Karpas-422 (cell line): ENCODE data around the gene PRKAG3. TPM values are rescaled to one million over a fixed set of nuclear protein-coding genes. Genes with fewer than 3 reads are reported as not detected.

Source experiments
- DNase-seq: peaks from one replicate; pipeline ENCODE4 v3.0.0-alpha.2; 2015
- H2AFZ ChIP-seq: fragments of 200-600 bp; sonication (generic); 2 replicates; pipeline ENCODE4 v1.6.1; 2014; ENCODE audit warnings: antibody characterized with exemption, low read length, mixed read lengths
- H3K27ac ChIP-seq: fragments of 200-600 bp; sonication (generic); 2 replicates; pipeline ENCODE4 v1.5.1; 2014; ENCODE audit warnings: mild to moderate bottlenecking, low read length, moderate library complexity
- H3K27me3 ChIP-seq: fragments of 200-600 bp; sonication (generic); 2 replicates; pipeline ENCODE4 v1.6.1; 2014; ENCODE audit warnings: low read length, mixed read lengths
- H3K36me3 ChIP-seq: fragments of 200-600 bp; sonication (generic); 2 replicates; pipeline ENCODE4 v1.6.1; 2014; ENCODE audit warnings: low read length, mixed read lengths; ENCODE audit not compliant: insufficient read depth
- H3K4me1 ChIP-seq: fragments of 200-600 bp; sonication (generic); 2 replicates; pipeline ENCODE4 v1.6.1; 2014; ENCODE audit warnings: mild to moderate bottlenecking, low read length, mixed read lengths
- H3K4me2 ChIP-seq: fragments of 200-600 bp; sonication (generic); 2 replicates; pipeline ENCODE4 v1.6.1; 2014; ENCODE audit warnings: low read length, low read depth, mild to moderate bottlenecking; ENCODE audit not compliant: poor library complexity, severe bottlenecking
- H3K4me3 ChIP-seq: fragments of 200-600 bp; sonication (generic); 2 replicates; pipeline ENCODE4 v1.5.1; 2014; ENCODE audit warnings: mild to moderate bottlenecking, antibody characterized with exemption, low read length, mixed read lengths
- H3K79me2 ChIP-seq: fragments of 200-600 bp; sonication (generic); 2 replicates; pipeline ENCODE4 v1.6.1; 2014; ENCODE audit warnings: mild to moderate bottlenecking, low read length, mixed read lengths
- H3K9ac ChIP-seq: fragments of 200-600 bp; sonication (generic); 2 replicates; pipeline ENCODE4 v1.6.0; 2014; ENCODE audit warnings: low read length
- H3K9me2 ChIP-seq: fragments of 200-600 bp; sonication (generic), shearing (Covaris generic); replicated peaks from 2 replicates; pipeline ENCODE4 v1.6.0; 2014; ENCODE audit warnings: mild to moderate bottlenecking, low read length, moderate library complexity; ENCODE audit not compliant: insufficient read depth
- H3K9me3 ChIP-seq: fragments of 300-700, 200-600 bp; sonication (generic); 2 replicates; pipeline ENCODE4 v1.6.1; 2014; ENCODE audit warnings: low read length, mixed read lengths
- H4K20me1 ChIP-seq: fragments of 200-600 bp; sonication (generic); 2 replicates; pipeline ENCODE4 v1.6.1; 2014; ENCODE audit warnings: mild to moderate bottlenecking, antibody characterized with exemption, low read length, low read depth; ENCODE audit not compliant: insufficient read depth
- total RNA-seq: library from RNA; depleted of rRNA; stranded (reverse); fragments of >200 nt; shearing (Covaris generic); gene quantifications from 2 replicates; pipeline ENCODE4 v1.2.3, GENCODE V29; 2014; ENCODE audit warnings: low replicate concordance

Gene PRKAG3
- total RNA-seq, 1 experiment from 2014 or later, result not detected

- no peak for DNase-seq
- no peak overlapping the region for H3K27ac ChIP-seq
- no peaks in the 10 kb centered on the region for H3K36me3 ChIP-seq
- H2AFZ ChIP-seq, result no peak overlapping the region
- H3K9me3 ChIP-seq, result peaks cover 6% of the 10 kb centered on the region; the same call in 1 of the 2 replicates
- H3K4me2 ChIP-seq, result no peak overlapping the region
- H3K4me1 ChIP-seq, result peaks cover 11% of the 10 kb centered on the region
- no peak overlapping the region for H3K9ac ChIP-seq
- H3K79me2 ChIP-seq, result no peaks in the 10 kb centered on the region
- H3K4me3 ChIP-seq, result no peak overlapping the region
- H4K20me1 ChIP-seq, result no peaks in the 10 kb centered on the region
- no peaks in the 10 kb centered on the region for H3K27me3 ChIP-seq
- H3K9me2 ChIP-seq, result no peaks in the 10 kb centered on the region
Observed at GRCh38 chr2:218802386-218802994, 29.1 kb downstream of the PRKAG3 start.

GRCh38 chr2:218799990-218800389, 31.6 kb downstream of the PRKAG3 start:
- H3K4me3 ChIP-seq, result no peak overlapping the region
- no peak overlapping the region for H3K9ac ChIP-seq
- peaks cover 6% of the 10 kb centered on the region; the same call in 1 of the 2 replicates for H3K9me3 ChIP-seq
- no peaks in the 10 kb centered on the region for H4K20me1 ChIP-seq
- no peaks in the 10 kb centered on the region for H3K79me2 ChIP-seq
- no peak overlapping the region for H3K27ac ChIP-seq
- H3K27me3 ChIP-seq, result no peaks in the 10 kb centered on the region
- H3K9me2 ChIP-seq, result no peaks in the 10 kb centered on the region
- no peaks in the 10 kb centered on the region for H3K36me3 ChIP-seq
- no peak for DNase-seq
- no peak overlapping the region for H2AFZ ChIP-seq
- peaks cover 4% of the 10 kb centered on the region; the same call in 1 of the 2 replicates for H3K4me1 ChIP-seq
- H3K4me2 ChIP-seq, result no peak overlapping the region

- Histone ChIP-seq H3K4me1 (peaks cover 4% of the 10 kb centered on the region; the same call in 1 of the 2 replicates), H3K79me2 (no peaks in the 10 kb centered on the region)
Observed at GRCh38 chr2:218798767-218799504, 32.7 kb downstream of the PRKAG3 start.

GRCh38 chr2:218796691-218797090, 34.9 kb downstream of the PRKAG3 start:
- Histone ChIP-seq H3K9me3 (no peaks in the 10 kb centered on the region), H3K4me2 (no peak overlapping the region), H3K27me3 (no peaks in the 10 kb centered on the region), H3K4me3 (no peak overlapping the region), H4K20me1 (no peaks in the 10 kb centered on the region), H3K9ac (no peak overlapping the region), H3K36me3 (no peaks in the 10 kb centered on the region), H3K4me1 (no peaks in the 10 kb centered on the region), H3K27ac (no peak overlapping the region), H3K79me2 (no peaks in the 10 kb centered on the region), H3K9me2 (no peaks in the 10 kb centered on the region), H2AFZ (no peak overlapping the region)
- no peak for DNase-seq

More at GRCh38 chr2:218798767-218799504, 32.7 kb downstream of the PRKAG3 start:
- Histone ChIP-seq H3K36me3 (no peaks in the 10 kb centered on the region), H3K9me3 (no peaks in the 10 kb centered on the region), H3K27ac (no peak overlapping the region), H4K20me1 (no peaks in the 10 kb centered on the region), H3K27me3 (no peaks in the 10 kb centered on the region), H3K4me3 (no peak overlapping the region), H2AFZ (no peak overlapping the region), H3K9ac (no peak overlapping the region), H3K9me2 (no peaks in the 10 kb centered on the region), H3K4me2 (no peak overlapping the region)
- no peak for DNase-seq

GRCh38 chr2:218792433-218792832, 39.2 kb downstream of the PRKAG3 start:
- Histone ChIP-seq H2AFZ (no peak overlapping the region), H4K20me1 (no peaks in the 10 kb centered on the region), H3K9me3 (no peaks in the 10 kb centered on the region), H3K36me3 (no peaks in the 10 kb centered on the region), H3K4me2 (no peak overlapping the region), H3K27ac (no peak overlapping the region), H3K9ac (no peak overlapping the region), H3K79me2 (no peaks in the 10 kb centered on the region), H3K4me1 (no peaks in the 10 kb centered on the region), H3K9me2 (no peaks in the 10 kb centered on the region), H3K4me3 (no peak overlapping the region), H3K27me3 (no peaks in the 10 kb centered on the region)
- DNase-seq, result no peak

GRCh38 chr2:218788529-218789255, 42.9 kb downstream of the PRKAG3 start:
- Histone ChIP-seq H3K79me2 (no peaks in the 10 kb centered on the region), H2AFZ (no peak overlapping the region), H3K36me3 (no peaks in the 10 kb centered on the region), H3K4me2 (no peak overlapping the region), H3K27ac (no peak overlapping the region), H3K9me2 (no peaks in the 10 kb centered on the region), H3K9me3 (no peaks in the 10 kb centered on the region), H4K20me1 (no peaks in the 10 kb centered on the region), H3K4me3 (no peak overlapping the region), H3K9ac (no peak overlapping the region), H3K27me3 (no peaks in the 10 kb centered on the region), H3K4me1 (no peaks in the 10 kb centered on the region)
- no peak for DNase-seq

GRCh38 chr2:218786133-218786532, 45.5 kb downstream of the PRKAG3 start:
- no peaks in the 10 kb centered on the region for H3K9me3 ChIP-seq
- H3K27ac ChIP-seq, result no peak overlapping the region
- H3K4me1 ChIP-seq, result no peaks in the 10 kb centered on the region
- DNase-seq, result no peak
- H3K9ac ChIP-seq, result no peak overlapping the region
- H3K27me3 ChIP-seq, result no peaks in the 10 kb centered on the region
- H3K9me2 ChIP-seq, result no peaks in the 10 kb centered on the region
- H3K4me2 ChIP-seq, result no peak overlapping the region
- H3K79me2 ChIP-seq, result no peaks in the 10 kb centered on the region
- H4K20me1 ChIP-seq, result no peaks in the 10 kb centered on the region
- H3K4me3 ChIP-seq, result no peak overlapping the region
- H2AFZ ChIP-seq, result no peak overlapping the region
- H3K36me3 ChIP-seq, result no peaks in the 10 kb centered on the region

GRCh38 chr2:218785103-218785502, 46.5 kb downstream of the PRKAG3 start:
- H3K79me2 ChIP-seq, result no peaks in the 10 kb centered on the region
- H3K4me1 ChIP-seq, result no peaks in the 10 kb centered on the region
- no peak overlapping the region for H3K4me2 ChIP-seq
- no peaks in the 10 kb centered on the region for H3K27me3 ChIP-seq
- no peaks in the 10 kb centered on the region for H3K36me3 ChIP-seq
- H3K27ac ChIP-seq, result no peak overlapping the region
- no peak for DNase-seq
- no peak overlapping the region for H3K4me3 ChIP-seq
- no peaks in the 10 kb centered on the region for H4K20me1 ChIP-seq
- no peak overlapping the region for H2AFZ ChIP-seq
- H3K9me3 ChIP-seq, result no peaks in the 10 kb centered on the region
- no peak overlapping the region for H3K9ac ChIP-seq
- no peaks in the 10 kb centered on the region for H3K9me2 ChIP-seq
